HG03442 (cell line): ENCODE measurements around the gene KAZALD1.

Experiments used
- ATAC-seq: cut with Tn5 transposase; IDR thresholded peaks from one replicate; pipeline ENCODE4 v1.9.1; 2021; ENCODE audit warnings: mild to moderate bottlenecking, moderate library complexity; ENCODE audit not compliant: unreplicated experiment

Gene KAZALD1

GRCh38 chr10:101091546-101092290 lies 29.9 kb downstream of the KAZALD1 start:
- ATAC-seq: no peak

- no peak for ATAC-seq
These were observed 31.1 kb downstream of the KAZALD1 start for GRCh38 chr10:101092881-101093354.

GRCh38 chr10:101094121-101094879 lies 32.5 kb downstream of the KAZALD1 start:
- no peak for ATAC-seq

GRCh38 chr10:101095004-101095403 lies 33.2 kb downstream of the KAZALD1 start:
- ATAC-seq: no peak

GRCh38 chr10:101095550-101096213 lies 33.9 kb downstream of the KAZALD1 start:
- peak; percentile 73 for ATAC-seq

- no peak for ATAC-seq
These were observed 34.6 kb downstream of the KAZALD1 start for GRCh38 chr10:101096378-101096777.

GRCh38 chr10:101097881-101098280 lies 36.1 kb downstream of the KAZALD1 start:
- ATAC-seq: no peak

GRCh38 chr10:101099901-101100300 lies 38.1 kb downstream of the KAZALD1 start:
- ATAC-seq: no peak

GRCh38 chr10:101101372-101101881 lies 39.6 kb downstream of the KAZALD1 start:
- ATAC-seq: no peak

- ATAC-seq: no peak
These were observed 41.6 kb downstream of the KAZALD1 start for GRCh38 chr10:101103430-101103829.

GRCh38 chr10:101106351-101106750 lies 44.6 kb downstream of the KAZALD1 start:
- ATAC-seq: no peak

GRCh38 chr10:101107771-101108170 lies 46.0 kb downstream of the KAZALD1 start:
- no peak for ATAC-seq

- no peak for ATAC-seq
These were observed 49.2 kb downstream of the KAZALD1 start for GRCh38 chr10:101110856-101111523.

GRCh38 chr10:101111547-101111946 lies 49.8 kb downstream of the KAZALD1 start:
- no peak for ATAC-seq

- ATAC-seq: no peak
These were observed 51.2 kb downstream of the KAZALD1 start for GRCh38 chr10:101112799-101113594.

GRCh38 chr10:101113890-101114403 lies 52.2 kb downstream of the KAZALD1 start:
- no peak for ATAC-seq

- ATAC-seq: no peak
These were observed 52.9 kb downstream of the KAZALD1 start for GRCh38 chr10:101114646-101115045.
